ENCODE data around the gene RABL2B. TPM values are rescaled to one million over a fixed set of nuclear protein-coding genes. Genes with fewer than 3 reads are reported as not detected.

RABL2B gene
- total RNA-seq, 4 donors from 2014 or later = 1.0 to 8.2 (median 1.7) TPM

- no peaks in the 10 kb centered on the region for H3K36me3 ChIP-seq
- no peak overlapping the region for H3K4me3 ChIP-seq
- no peak for ATAC-seq
- H3K9me3 ChIP-seq = no peaks in the 10 kb centered on the region
- no peak overlapping the region for H3K27ac ChIP-seq
- H3K4me1 ChIP-seq = peaks cover 3 to 5% of the 10 kb centered on the region in 2 donors
- in situ Hi-C loops (cut with MboI; ENCODE audit: low sequenced_read_pairs in 4 of 4) = no loop called here
- TF ChIP-seq CTCF (IDR thresholded peaks at IDR 0.05 in 4 of 5, conservative IDR thresholded peaks at IDR 0.05 in 1 of 5) (no peak), POLR2A (IDR thresholded peaks at IDR 0.05) (no peak)
- peaks cover 0 to 13% (median 11%) of the 10 kb centered on the region in 3 donors for H3K27me3 ChIP-seq
- intact Hi-C loops (cut with DNase I; ENCODE audit: low total_unique reads) = no loop called here
- peak in 1 of 2 donors; percentile 4 for DNase-seq
These were observed 48.3 kb downstream of the RABL2B start for GRCh38 chr22:50734986-50735738.

GRCh38 chr22:50734343-50734771 lies 49.1 kb downstream of the RABL2B start:
- H3K4me3 ChIP-seq = no peak overlapping the region
- no peaks in the 10 kb centered on the region for H3K36me3 ChIP-seq
- in situ Hi-C loops (cut with MboI; ENCODE audit: low sequenced_read_pairs in 4 of 4) (no loop called here), intact Hi-C loops (cut with DNase I; ENCODE audit: low total_unique reads) (no loop called here)
- DNase-seq = no peak
- peaks cover 0 to 5% of the 10 kb centered on the region in 2 donors for H3K4me1 ChIP-seq
- TF ChIP-seq POLR2A (IDR thresholded peaks at IDR 0.05) (no peak), CTCF (IDR thresholded peaks at IDR 0.05 in 4 of 5, conservative IDR thresholded peaks at IDR 0.05 in 1 of 5) (no peak)
- ATAC-seq = no peak
- no peaks in the 10 kb centered on the region for H3K9me3 ChIP-seq
- peaks cover 0 to 14% (median 11%) of the 10 kb centered on the region in 3 donors for H3K27me3 ChIP-seq
- H3K27ac ChIP-seq = no peak overlapping the region

- no peaks in the 10 kb centered on the region for H3K9me3 ChIP-seq
- H3K36me3 ChIP-seq = no peaks in the 10 kb centered on the region
- TF ChIP-seq CTCF (IDR thresholded peaks at IDR 0.05 in 4 of 5, conservative IDR thresholded peaks at IDR 0.05 in 1 of 5) (no peak), POLR2A (IDR thresholded peaks at IDR 0.05) (no peak)
- H3K27ac ChIP-seq = no peak overlapping the region
- intact Hi-C loops (cut with DNase I; ENCODE audit: low total_unique reads) = no loop called here
- peaks cover 0 to 5% of the 10 kb centered on the region in 2 donors for H3K4me1 ChIP-seq
- DNase-seq (peak in 1 of 2 donors; percentile 6), ATAC-seq (peak in 1 of 2 donors; percentile 45)
- in situ Hi-C loops (cut with MboI; ENCODE audit: low sequenced_read_pairs in 4 of 4) = no loop called here
- peaks cover 0 to 14% (median 11%) of the 10 kb centered on the region in 3 donors for H3K27me3 ChIP-seq
- no peak overlapping the region for H3K4me3 ChIP-seq
These were observed 49.7 kb downstream of the RABL2B start for GRCh38 chr22:50733521-50734342.

- Histone ChIP-seq H3K9me3 (no peaks in the 10 kb centered on the region), H3K4me3 (no peak overlapping the region), H3K36me3 (no peaks in the 10 kb centered on the region), H3K4me1 (peaks cover 2 to 8% of the 10 kb centered on the region in 2 donors), H3K27ac (no peak overlapping the region), H3K27me3 (peaks cover 0 to 14% (median 11%) of the 10 kb centered on the region in 3 donors)
- DNase-seq (no peak), ATAC-seq (no peak)
- TF ChIP-seq CTCF (IDR thresholded peaks at IDR 0.05 in 4 of 5, conservative IDR thresholded peaks at IDR 0.05 in 1 of 5) (no peak), POLR2A (IDR thresholded peaks at IDR 0.05) (no peak)
- intact Hi-C loops (cut with DNase I; ENCODE audit: low total_unique reads) = no loop called here
- in situ Hi-C loops (cut with MboI; ENCODE audit: low sequenced_read_pairs in 4 of 4) = no loop called here
These were observed 50.8 kb downstream of the RABL2B start for GRCh38 chr22:50732681-50733080.
